HEK293T (cell line): ENCODE results near the gene HBE1.
"Not testable (repeated sequence)": the region's sequence is repeated elsewhere in the genome, so short reads cannot be mapped to it uniquely, and the experiment has no call there.

Experiments used
- BHLHE40 ChIP-seq: fragments of 450-650 bp; IDR thresholded peaks from 2 replicates; pipeline ENCODE4 v1.6.1; 2016; ENCODE audit warnings: mild to moderate bottlenecking, moderate library complexity, borderline replicate concordance
- FOXA1 ChIP-seq: fragments of 450-650 bp; IDR thresholded peaks from 2 replicates; pipeline ENCODE4 v1.6.1; 2016; ENCODE audit warnings: mild to moderate bottlenecking
- FOXM1 ChIP-seq: fragments of 450-650 bp; IDR thresholded peaks from 2 replicates; pipeline ENCODE4 v1.6.1; 2017; ENCODE audit warnings: mild to moderate bottlenecking, borderline replicate concordance
- L3MBTL2 ChIP-seq: fragments of 450-650 bp; conservative IDR thresholded peaks from 2 replicates; pipeline ENCODE4 v1.6.1; 2016; ENCODE audit warnings: mild to moderate bottlenecking
- PKNOX1 ChIP-seq: fragments of 450-650 bp; IDR thresholded peaks from 2 replicates; pipeline ENCODE4 v1.6.1; 2016
- SUZ12 ChIP-seq: fragments of 450-650 bp; IDR thresholded peaks from 2 replicates; pipeline ENCODE4 v1.6.1; 2016; ENCODE audit warnings: mild to moderate bottlenecking
- TARDBP ChIP-seq: fragments of 450-650 bp; IDR thresholded peaks from 2 replicates; pipeline ENCODE4 v1.6.1; 2016
- ZNF384 ChIP-seq: fragments of 450-650 bp; IDR thresholded peaks from 2 replicates; pipeline ENCODE4 v1.6.1; 2016

DNA sequence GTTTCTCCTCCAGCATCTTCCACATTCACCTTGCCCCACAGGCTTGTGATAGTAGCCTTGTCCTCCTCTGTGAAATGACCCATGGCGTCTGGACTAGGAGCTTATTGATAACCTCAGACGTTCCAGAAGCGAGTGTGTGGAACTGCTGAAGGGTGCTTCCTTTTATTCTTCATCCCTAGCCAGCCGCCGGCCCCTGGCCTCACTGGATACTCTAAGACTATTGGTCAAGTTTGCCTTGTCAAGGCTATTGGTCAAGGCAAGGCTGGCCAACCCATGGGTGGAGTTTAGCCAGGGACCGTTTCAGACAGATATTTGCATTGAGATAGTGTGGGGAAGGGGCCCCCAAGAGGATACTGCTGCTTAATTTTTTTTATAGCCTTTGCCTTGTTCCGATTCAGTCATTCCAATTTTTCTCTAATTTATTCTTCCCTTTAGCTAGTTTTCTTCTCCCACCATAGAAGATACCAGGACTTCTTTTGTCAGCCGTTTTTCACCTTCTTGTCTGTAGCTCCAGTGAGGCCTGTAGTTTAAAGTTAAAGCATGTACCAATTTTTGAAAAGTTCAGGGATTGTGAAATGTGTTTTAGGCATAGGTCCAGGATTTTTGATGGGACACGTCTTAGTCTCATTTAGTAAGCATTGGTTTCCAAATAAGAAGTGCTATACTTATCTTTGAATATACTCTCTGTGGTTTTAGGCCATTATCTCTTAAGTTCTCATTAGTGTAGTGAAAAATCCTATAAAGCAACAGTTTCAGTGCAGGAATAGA, 14.9 kb downstream of the HBE1 start, which contains the start of gene HBG2:
- TF ChIP-seq FOXA1, BHLHE40, FOXM1, L3MBTL2, ZNF384, SUZ12, TARDBP, PKNOX1: not testable (repeated sequence)
